GM18508 (cell line): Measurements from ENCODE around the gene TTLL9.
"Not testable (repeated sequence)": the region's sequence is repeated elsewhere in the genome, so short reads cannot be mapped to it uniquely, and the experiment has no call there.

Experiments
- ATAC-seq: cut with Tn5 transposase; IDR thresholded peaks from one replicate; pipeline ENCODE4 v1.9.1; 2021; ENCODE audit warnings: moderate number of reproducible peaks; ENCODE audit not compliant: insufficient read depth, unreplicated experiment

TTLL9 gene, protein sequence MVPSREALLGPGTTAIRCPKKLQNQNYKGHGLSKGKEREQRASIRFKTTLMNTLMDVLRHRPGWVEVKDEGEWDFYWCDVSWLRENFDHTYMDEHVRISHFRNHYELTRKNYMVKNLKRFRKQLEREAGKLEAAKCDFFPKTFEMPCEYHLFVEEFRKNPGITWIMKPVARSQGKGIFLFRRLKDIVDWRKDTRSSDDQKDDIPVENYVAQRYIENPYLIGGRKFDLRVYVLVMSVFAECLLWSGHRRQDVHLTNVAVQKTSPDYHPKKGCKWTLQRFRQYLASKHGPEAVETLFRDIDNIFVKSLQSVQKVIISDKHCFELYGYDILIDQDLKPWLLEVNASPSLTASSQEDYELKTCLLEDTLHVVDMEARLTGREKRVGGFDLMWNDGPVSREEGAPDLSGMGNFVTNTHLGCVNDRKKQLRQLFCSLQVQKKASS

DNA sequence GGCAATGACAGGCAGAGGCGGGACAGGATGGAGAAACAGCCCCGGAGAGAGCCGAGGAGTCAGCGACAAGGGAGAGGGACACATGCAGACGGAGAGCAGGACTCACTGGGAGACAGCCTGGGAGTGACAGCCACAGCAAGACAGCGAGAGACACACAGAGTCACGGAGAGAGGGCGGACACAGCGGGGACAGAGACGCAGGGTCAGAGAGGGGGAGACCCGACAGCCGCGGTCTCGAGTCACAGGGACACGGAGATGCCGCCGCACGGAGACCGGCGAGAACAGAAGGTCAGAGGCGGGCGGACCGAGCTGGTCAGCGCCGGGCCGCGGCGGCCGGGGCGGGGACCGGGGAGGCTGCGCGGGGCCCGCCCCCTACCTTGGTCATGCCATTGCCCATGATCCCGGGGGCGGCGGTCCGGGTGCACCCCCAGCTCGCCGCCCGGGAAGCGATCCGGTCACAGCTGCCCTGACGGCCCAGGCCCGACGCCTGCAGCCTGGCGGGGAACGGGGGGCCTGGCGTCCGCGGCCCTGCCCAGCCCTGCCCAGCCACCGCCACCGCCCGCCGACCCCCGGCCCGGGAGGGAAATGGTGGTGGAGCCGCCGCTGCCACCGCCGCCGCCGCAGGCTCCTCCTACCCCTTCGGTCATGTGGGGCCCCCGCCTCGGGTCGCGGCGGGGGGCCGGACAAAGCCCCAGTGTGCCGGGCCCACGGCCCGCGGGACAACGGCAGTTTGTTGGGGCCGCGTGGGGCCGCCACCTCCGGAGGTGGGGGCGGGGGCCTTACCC lies at the start of gene TTLL9, which contains the start of gene DUSP15:
TTLL9 (plus strand) TSS at position 693 of the 784 bp plus-strand sequence. CDS start 493 bp downstream, outside the sequence.
DUSP15 (minus strand) TSS at position 586 of the 784 bp plus-strand sequence; CDS start at position 396, 190 bp downstream.
- ATAC-seq = no peak

DNA sequence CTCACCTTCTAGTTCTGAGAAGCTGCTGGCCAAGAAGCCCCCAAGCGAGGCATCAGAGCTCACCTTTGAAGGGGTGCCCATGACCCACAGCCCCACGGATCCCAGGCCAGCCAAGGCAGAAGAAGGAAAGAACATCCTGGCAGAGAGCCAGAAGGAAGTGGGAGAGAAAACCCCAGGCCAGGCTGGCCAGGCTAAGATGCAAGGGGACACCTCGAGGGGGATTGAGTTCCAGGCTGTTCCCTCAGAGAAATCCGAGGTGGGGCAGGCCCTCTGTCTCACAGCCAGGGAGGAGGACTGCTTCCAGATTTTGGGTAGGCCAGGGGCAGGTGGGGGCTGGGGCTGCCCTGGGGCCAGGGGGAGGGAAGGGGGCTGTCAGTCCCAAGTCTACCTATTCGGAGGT lies 49.0 kb upstream of the TTLL9 start:
- no peak for ATAC-seq

- ATAC-seq = no peak
Measured at GRCh38 chr20:31822421-31823330, 47.8 kb upstream of the TTLL9 start.

DNA sequence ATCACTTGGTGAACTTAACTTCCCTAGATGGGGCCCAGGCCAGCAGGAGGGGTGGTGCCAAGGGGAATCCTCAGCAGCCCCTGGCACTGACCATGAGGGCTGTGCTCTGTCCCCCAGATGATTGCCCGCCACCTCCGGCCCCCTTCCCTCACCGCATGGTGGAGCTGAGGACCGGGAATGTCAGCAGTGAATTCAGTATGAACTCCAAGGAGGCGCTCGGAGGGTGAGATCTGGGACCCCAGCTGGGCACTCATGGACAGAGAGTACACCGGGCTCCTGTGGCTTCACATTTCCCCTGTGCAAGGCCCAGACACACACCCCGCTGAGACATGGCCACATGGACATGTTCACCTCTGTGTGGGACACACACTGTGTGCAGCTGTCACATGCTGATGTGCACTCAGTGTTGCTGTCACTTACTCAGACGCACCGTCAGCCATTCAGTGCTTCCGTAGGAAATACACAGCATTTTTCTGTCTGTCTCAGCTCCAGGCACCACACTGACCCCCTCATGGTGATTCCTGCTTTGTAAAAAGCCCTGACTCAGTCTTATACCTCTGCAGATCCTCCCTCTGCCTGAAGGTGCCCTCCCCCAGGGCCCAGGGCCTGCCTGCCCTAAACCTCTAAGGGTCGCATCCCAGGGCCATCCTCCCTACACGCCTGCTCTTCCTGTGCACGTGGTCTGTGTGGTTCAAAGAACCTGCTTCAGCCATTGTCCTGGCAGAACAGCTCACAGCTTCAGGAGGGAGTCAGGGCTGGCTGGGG lies 46.9 kb upstream of the TTLL9 start:
- no peak for ATAC-seq

GRCh38 chr20:31824125-31824485 lies 46.3 kb upstream of the TTLL9 start:
- ATAC-seq = no peak

DNA sequence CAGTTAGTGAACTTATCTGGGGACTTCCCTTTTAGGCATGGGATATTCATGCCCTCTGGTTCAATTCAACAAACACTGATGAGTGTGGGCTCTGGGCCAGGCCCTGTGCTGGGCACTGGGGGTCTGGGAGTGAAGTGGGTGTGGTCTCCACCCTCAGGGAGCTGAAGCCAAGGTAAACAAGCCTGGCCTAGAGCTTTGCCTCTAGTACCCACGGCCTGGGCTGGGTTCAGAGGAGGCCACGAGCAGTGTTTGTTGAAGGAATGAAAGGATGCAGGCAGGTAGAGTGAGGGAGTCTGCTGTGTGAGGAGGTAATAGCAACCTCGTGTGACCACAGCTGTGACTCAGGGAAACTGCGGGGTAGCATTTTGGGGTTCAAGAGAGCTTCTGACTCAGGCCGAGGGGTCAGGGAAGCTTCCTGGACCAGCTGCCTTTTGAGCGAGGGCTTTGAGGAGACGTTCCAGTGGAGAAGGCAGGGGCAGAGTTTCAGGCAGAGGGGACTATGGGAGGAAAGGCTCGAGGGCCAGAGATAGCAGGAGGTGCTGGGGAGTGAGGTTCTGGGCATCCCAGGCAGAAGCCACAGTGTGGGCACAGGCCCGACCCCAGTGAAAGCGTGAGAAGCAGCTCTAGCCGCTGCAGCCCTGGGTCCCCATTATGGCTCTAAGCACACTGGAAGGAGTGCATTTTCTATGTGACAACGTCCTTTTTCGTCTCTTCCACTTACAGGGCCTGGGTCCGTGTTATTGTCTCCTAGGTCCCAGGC lies 45.7 kb upstream of the TTLL9 start:
- no peak for ATAC-seq

DNA sequence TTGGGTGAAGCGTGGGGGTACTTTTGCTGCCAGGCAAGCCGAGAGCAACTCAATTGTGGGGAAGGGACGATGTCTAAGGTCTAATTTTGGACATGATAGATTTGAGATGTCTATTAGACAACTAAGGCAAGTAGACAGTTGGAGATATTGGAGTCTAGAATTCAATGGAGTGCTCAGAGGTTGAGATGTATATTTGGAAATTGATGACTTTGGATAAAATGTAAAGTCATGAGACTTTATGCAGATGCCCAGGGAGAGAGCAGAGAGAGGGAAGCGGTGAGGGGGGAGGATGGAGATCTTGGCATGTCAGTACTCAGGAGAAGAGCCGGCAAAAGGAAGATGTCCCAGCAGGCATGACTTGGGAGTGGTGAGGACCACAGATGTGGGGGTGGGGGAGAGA lies 44.4 kb upstream of the TTLL9 start:
- ATAC-seq = no peak

GRCh38 chr20:31827059-31827458 lies 43.4 kb upstream of the TTLL9 start:
- ATAC-seq = no peak

DNA sequence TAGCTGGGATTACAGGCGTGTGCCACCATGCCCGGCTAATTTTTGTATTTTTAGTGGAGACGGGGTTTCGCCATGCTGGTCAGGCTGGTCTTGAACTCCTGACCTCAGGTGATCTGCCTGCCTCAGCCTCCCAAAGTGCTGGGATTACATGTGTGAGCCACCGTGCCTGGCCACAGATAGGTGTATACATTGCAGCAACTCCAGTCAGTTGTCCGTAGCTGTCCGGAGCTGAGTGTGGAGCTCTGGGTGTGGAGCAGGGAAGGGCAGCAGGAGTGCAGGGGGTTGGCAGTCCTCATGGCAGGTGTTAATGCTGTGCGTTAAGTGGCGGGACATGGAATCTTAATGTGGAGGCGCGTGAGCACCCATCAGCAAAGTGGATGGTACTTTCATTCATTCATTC lies 42.4 kb upstream of the TTLL9 start:
- ATAC-seq = not testable (repeated sequence)

DNA sequence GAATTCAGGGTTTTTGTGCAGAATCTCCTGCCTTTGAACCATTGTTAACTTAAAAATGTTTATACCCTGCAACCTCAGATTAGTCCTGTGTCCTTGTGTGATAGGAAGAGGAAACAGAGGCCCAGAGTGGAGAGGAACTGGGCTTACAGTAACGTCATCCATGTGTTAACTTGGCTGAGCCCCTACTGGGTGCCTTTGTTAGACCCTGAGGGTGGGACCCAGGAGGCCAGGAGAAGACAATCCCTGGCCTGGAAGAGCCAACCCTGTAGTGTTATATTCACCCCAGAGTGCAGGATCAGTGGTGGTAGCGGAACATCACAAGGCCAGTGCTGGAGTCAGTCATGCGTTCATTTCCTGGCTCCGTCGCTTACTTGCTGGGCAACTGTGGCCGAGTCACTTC lies 40.7 kb upstream of the TTLL9 start:
- no peak for ATAC-seq

DNA sequence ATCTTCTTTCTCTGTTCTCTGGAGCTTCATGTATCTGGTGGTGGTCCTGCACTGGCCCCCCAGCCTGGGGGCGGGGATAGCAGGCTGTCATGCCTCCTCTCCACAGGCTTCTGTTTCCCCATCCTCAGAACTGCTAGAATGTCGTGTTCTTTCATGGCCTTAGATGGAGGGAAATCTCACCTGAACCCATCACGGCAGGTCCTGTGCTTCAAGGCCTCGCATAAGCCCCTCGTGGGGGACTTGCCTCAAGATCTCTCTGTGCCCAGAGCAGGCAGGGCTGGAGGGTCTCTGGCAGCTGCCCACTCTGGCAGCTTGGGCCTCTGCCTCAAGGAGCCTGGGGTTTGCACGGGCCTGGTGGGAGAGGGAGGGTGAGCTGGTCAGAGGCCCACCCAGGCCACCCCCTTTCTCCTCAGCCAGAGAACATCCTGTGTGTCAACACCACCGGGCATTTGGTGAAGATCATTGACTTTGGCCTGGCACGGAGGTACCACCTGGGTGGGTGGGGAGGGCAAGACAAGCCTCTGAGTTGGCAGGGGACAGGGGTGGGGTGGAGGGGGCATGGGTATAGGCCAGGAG lies 39.9 kb upstream of the TTLL9 start:
- no peak for ATAC-seq

DNA sequence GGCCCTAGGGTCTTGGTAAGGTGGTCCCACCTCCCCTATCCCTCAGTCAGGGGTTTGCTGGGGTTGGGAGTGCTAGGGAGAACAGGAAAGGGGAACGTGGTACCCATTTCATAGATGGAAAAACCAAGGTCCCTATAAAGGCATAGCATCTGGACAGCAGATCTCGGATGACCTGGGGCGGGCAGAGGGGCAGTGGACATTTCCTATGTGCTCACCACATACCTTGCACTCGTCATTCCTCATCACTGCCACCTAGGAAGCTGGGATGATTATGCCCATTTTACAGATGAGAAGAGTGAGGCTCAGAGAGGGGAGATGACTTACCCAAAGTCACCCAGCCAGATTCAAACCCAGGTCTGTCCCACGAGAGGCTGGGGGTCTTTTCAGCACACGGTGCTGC lies 39.2 kb upstream of the TTLL9 start:
- no peak for ATAC-seq

DNA sequence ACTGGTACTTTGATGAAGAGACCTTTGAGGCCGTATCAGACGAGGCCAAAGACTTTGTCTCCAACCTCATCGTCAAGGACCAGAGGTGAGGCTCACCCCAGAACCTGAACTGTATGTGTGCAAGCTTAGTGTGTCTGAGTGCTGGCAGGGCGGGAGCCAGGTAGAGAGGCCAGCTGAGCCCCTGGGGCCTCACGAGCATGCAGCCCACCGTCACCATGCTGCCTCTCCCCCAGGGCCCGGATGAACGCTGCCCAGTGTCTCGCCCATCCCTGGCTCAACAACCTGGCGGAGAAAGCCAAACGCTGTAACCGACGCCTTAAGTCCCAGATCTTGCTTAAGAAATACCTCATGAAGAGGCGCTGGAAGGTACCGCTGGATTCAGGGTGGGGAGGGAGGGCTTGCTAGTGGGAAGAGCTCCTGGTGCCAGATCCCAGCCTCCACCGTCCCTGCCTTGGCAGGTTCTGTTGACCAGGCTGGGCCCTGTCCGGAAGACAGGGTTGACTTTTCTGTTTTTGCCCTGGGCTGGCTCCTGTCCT lies 38.6 kb upstream of the TTLL9 start:
- no peak for ATAC-seq

- no peak for ATAC-seq
Measured at GRCh38 chr20:31833130-31833930, 37.1 kb upstream of the TTLL9 start.

- ATAC-seq = no peak
Measured at GRCh38 chr20:31833931-31834521, 36.4 kb upstream of the TTLL9 start.

DNA sequence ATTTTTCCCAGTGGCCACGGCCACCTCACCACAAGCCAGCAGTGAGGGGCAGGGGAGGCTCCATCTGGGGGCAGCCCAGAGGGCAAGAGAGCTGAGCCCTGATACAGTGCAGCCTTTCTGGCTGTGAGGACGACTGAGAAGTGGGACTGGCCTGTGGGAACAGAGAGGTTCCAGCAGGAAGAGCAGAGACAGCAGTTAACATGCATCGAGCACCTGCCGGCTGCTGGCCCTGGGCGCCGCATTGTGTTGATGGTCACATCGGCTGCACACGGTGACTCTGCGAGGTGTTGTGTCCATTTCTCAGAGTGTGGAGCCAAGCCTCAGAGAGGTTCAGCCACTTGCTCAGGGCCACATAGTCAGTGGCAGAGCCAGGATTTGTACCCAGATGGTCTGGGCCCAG lies 34.9 kb upstream of the TTLL9 start:
- no peak for ATAC-seq
